Stimulated activated CD8-positive, alpha-beta memory T cell treated with anti-CD3 and anti-CD28 coated beads, Interleukin-12 subunit alpha, Interleukin-12 subunit beta, amount 100 ng/mL, for 1 hour (primary cell): ENCODE measurements around the gene SEMA3D.
A peak's percentile ranks its signal among the peaks of the same experiment; 100 is the strongest.
"Not testable (repeated sequence)": the region's sequence is repeated elsewhere in the genome, so short reads cannot be mapped to it uniquely, and the experiment has no call there.

Experiments used
- DNase-seq: peaks from one replicate; pipeline ENCODE4 v3.0.0-alpha.2; 2020; ENCODE audit warnings: low read depth

SEMA3D gene

GRCh38 chr7:85030893-85031292 is 156.0 kb downstream of the SEMA3D start:
- DNase-seq: no peak

- DNase-seq: no peak
Observed at GRCh38 chr7:85025312-85025756, 161.5 kb downstream of the SEMA3D start.

GRCh38 chr7:85023916-85024315 is 162.9 kb downstream of the SEMA3D start:
- DNase-seq: no peak

- DNase-seq: peak; percentile 2
Observed at GRCh38 chr7:85023066-85023712, 163.7 kb downstream of the SEMA3D start.

- DNase-seq: no peak
Observed at GRCh38 chr7:85022064-85022697, 164.7 kb downstream of the SEMA3D start.

GRCh38 chr7:85021101-85021704 is 165.7 kb downstream of the SEMA3D start:
- no peak for DNase-seq

GRCh38 chr7:85019778-85020177 is 167.1 kb downstream of the SEMA3D start:
- no peak for DNase-seq

- no peak for DNase-seq
Observed at GRCh38 chr7:85019176-85019575, 167.7 kb downstream of the SEMA3D start.

GRCh38 chr7:85018498-85018897 is 168.4 kb downstream of the SEMA3D start:
- no peak for DNase-seq

GRCh38 chr7:85016286-85016685 is 170.6 kb downstream of the SEMA3D start:
- DNase-seq: no peak

GRCh38 chr7:85014936-85015660 is 171.8 kb downstream of the SEMA3D start:
- no peak for DNase-seq

- DNase-seq: no peak
Observed at GRCh38 chr7:85011127-85011526, 175.7 kb downstream of the SEMA3D start.

- no peak for DNase-seq
Observed at GRCh38 chr7:85010306-85010705, 176.6 kb downstream of the SEMA3D start.

GRCh38 chr7:85006754-85007153 is 180.1 kb downstream of the SEMA3D start:
- no peak for DNase-seq

GRCh38 chr7:85004402-85004801 is 182.5 kb downstream of the SEMA3D start:
- no peak for DNase-seq

GRCh38 chr7:85001495-85002345 is 185.1 kb downstream of the SEMA3D start:
- DNase-seq: no peak

GRCh38 chr7:85000735-85001350 is 186.0 kb downstream of the SEMA3D start:
- no peak for DNase-seq

- no peak for DNase-seq
Observed at GRCh38 chr7:84999450-84999849, 187.4 kb downstream of the SEMA3D start.

GRCh38 chr7:84998665-84999064 is 188.2 kb downstream of the SEMA3D start:
- DNase-seq: no peak

- no peak for DNase-seq
Observed at GRCh38 chr7:84997626-84998025, 189.2 kb downstream of the SEMA3D start.

- DNase-seq: not testable (repeated sequence)
Observed at GRCh38 chr7:84992954-84993353, 193.9 kb downstream of the SEMA3D start.
